HG03469 (cell line): Measurements from ENCODE around the gene TMEM156.

Source experiments
- ATAC-seq: cut with Tn5 transposase; IDR thresholded peaks from one replicate; pipeline ENCODE4 v1.9.1; 2021; ENCODE audit warnings: mild to moderate bottlenecking, moderate library complexity, moderate number of reproducible peaks; ENCODE audit not compliant: unreplicated experiment

Gene TMEM156

GRCh38 chr4:38928568-38928967, 103.6 kb downstream of the TMEM156 start:
- ATAC-seq, result no peak

DNA sequence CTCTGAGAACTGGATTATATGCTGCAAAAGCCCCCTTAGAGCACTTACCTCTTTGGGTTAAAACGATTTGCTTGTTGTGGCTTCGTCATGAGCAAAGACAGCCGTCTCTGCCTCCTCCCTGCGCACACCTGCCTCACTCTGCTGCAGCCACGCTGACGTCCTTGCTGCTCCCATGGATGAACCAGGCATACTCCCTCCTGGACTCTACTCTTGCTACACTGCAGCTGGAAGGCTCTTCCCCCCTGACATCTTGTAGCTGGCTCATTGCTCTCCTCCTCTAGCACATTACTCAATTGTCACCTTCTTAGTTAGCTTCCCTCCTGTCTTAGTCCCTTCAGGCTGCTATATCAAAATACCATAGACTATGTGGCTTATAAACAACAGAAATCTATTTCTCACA, 105.3 kb downstream of the TMEM156 start:
- no peak for ATAC-seq

GRCh38 chr4:38925492-38926413, 106.5 kb downstream of the TMEM156 start:
- no peak for ATAC-seq

DNA sequence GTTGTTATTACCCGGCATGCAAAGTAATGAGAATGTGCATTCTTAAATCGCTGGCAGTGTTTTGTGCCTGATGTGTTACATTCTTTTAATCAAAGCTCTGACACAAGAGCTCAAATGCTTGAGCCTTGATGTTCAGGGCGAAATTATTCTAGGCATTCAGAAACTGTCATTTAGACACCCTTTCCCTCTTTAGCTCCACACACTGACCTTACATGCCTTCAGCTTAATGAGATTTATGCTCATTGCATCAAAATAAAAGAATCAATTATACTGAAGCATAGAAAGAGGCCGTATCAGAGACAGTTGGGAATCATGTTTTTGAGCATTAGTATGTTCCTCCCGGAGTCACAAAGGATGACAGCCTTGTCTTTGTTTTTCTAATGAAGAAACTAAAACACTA, 107.9 kb downstream of the TMEM156 start:
- no peak for ATAC-seq

GRCh38 chr4:38923746-38924145, 108.5 kb downstream of the TMEM156 start:
- no peak for ATAC-seq

DNA sequence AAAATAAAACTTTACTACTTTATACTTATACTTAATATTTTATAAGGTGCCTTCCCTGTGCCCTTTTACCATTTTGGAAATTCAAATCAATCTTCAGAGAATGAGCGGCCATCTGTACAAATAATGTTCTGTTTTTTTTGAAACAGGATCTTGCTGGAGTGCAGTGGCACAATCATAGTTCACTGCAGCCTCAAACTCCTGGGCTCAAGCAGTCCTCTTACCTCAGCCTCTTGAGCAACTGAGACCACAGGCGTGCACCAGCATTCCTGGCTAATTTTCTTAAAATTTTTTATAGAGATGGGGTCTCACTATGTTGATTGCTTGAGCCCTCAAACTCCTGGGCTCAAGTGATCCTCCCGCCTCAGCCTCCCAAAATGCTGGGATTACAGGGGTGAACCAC, 111.1 kb downstream of the TMEM156 start:
- no peak for ATAC-seq

- no peak for ATAC-seq
Observed at GRCh38 chr4:38920677-38921076, 111.5 kb downstream of the TMEM156 start.

DNA sequence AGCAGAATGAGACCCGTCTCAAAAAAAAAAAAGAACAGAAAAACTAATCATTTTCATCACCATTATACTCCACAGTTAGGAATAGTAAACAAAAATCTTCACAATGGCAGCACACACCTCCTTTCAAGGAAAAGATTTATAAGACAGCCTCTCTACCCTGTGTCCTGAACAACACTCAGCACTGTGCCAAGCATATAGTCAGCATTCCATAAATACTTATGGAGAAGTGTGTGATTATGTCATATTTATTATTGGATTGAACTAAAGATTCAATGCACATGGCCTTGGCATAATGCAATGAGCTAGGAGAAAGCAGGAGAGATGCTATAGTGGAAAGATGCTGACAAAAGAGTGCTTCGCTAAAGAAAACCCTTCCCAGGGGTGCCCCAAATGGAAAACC, 112.0 kb downstream of the TMEM156 start:
- no peak for ATAC-seq

DNA sequence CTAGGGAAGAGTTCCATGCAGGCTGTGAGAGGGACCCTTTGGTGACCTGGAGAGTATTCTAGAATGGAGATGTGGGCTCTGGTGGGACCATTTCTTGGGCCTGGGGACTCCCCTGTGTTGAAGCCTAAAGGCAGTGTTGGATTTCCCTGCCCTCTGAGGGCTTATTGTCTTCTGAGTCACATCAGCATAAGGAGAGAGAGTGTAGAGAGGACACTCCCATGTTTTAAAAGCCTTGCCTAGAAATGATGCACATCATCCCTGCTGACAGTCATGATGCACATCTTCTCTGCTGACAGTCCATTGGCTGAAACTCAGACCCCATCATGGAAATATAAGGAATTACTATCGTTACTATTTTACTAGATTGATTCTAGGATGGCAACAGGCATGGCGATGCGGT, 112.7 kb downstream of the TMEM156 start:
- ATAC-seq, result no peak

- no peak for ATAC-seq
Observed at GRCh38 chr4:38917481-38918025, 114.7 kb downstream of the TMEM156 start.
